ENCODE measurements around the gene HSBP1L1. TPM values are rescaled to one million over a fixed set of nuclear protein-coding genes. Genes with fewer than 3 reads are reported as not detected.

HSBP1L1 gene
- total RNA-seq, result 3.9 and 4.2 TPM in 2 replicates

DNA sequence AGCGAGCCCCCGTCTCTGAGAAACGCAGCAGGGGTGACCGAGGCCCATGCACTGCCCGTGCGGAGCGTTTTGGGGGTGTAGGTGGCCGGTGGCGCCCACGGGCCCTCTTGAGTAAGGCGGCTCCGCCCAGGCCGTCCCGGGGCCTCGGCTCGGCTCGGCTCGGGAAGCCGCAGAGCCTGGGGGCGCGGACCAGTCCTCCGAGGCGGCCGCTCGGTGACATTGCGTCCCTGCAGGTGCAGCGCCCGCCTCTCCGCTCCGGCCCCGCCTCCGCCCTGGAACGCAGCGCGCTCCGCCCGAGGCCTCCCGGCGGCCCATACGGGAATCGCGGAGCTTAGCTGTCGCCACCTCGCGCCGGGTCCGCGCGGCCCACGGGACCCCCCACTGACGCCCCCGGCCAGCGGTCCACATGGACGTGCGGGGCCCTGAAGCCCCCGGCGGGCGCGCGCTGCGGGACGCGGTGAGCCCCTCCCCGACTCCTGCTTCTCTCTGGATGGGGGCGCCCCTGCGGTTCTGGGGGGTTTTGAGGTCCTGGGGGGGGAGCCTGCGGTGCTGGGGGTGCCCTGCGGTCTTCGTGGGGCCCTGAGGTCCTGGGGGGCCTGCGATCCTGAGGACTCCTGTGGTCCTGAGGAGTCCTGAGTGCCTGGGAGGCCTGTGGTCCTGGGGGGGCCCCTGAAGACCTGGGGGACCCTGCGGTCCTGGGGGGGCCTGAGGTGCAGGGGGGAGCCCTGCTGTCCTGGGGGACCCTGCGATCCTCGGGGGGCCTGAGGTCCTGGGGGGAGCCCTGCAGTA is at the start of gene HSBP1L1:
HSBP1L1 (plus strand) TSS at position 314 of the 789 bp plus-strand sequence; CDS start at position 407, 93 bp downstream.

DNA sequence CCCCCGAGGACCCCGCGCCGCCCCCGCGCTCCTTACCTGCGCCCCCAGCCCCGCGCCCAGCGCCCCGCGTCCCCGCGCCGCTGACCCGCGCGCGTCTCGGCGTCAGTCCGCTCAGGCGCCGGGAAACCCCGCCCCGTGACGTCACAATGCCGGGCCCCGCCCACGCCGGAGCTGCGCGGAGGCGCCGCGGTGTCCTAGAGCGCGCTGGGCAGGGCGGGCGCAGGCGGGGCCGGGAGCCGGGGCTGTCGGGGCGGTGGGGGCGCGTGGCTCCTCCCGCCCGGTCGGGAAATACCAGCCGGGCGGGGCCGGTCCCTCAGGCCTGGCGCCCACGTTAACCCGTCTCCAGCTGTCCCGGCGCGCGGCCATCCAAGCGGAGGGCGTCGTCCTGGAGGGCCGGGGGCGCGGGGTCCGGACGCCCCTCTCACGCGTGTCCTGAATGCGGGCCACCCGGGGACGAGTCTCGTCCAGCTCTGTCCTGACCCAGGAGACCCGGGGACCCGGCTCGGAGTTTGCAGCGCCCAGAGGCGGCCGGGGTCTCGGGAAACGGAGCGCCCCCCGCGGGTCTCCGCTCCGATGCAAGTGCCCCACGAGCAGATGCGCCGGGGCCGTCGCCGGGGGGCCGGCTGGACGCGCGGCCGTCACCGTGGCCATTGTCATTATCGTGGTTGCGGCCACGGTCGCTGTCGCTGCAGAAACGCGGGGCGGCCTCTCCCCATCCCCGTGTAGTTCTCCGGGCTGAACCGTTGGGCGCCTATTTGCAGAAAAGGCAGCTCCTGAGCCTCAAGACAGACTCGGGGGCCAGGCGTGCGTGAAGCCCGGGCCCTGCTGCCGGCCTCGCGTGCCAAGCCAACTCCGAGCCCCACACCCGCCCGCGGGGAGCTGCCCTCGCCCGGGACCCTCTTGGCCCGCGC is 12.6 kb upstream of the HSBP1L1 start, which contains the start of gene SLC66A2:
SLC66A2 (minus strand) TSS at position 109 of the 911 bp plus-strand sequence. CDS start 727 bp downstream, outside the sequence.

DNA sequence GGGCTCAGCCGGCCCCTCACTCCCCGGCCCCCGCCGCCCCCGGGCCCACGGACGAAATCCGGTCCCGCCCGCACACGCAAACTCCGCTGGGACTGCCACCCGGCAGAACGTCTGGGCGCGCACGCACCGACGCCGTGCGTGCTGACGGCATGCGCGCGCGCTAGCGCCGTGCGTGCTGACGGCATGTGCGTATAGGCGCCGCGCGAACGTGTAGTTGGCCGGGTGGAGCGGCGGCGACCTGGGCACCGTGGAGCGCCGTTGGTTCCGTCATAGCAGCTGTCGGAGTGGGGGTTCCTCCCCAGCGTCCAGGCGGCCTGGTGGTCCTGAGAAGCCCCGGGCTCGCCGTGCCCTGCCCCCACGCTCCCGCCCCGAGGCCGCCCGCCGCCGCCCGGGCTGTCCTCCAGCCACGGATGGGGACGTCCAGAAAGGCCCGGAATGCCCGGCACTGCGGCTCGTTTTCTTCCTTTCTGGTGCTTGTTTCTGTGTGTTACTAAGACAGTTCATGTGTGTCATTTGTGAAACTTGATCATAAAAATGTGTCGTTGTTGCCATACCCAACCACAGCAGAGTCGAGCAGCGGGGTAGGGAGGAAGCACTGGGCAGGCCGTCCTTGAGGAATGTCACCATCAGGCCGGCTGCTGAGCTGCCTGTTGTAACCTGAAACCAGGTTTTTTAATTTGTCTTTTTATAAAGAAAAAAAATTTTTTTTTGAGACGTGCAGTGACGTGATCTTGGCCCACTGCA is 24.2 kb downstream of the HSBP1L1 start, which contains the start of gene TXNL4A:
TXNL4A (minus strand) TSS at position 113 of the 744 bp plus-strand sequence. CDS start 171 bp downstream, outside the sequence.

Other genes starting within 250 kb of the HSBP1L1 start
- not detected in 2 replicates for gene KCNG2, start 166.7 kb upstream of the HSBP1L1 start, total RNA-seq
- gene SLC66A2, start 13.0 kb upstream of the HSBP1L1 start, total RNA-seq, result 45.9 and 48.1 TPM in 2 replicates
- gene TXNL4A, start 23.9 kb downstream of the HSBP1L1 start, total RNA-seq, result 45.2 and 54.2 TPM in 2 replicates
- 23.1 and 25.4 TPM in 2 replicates for gene RBFA, start 69.8 kb downstream of the HSBP1L1 start, total RNA-seq
- 14.7 and 15.1 TPM in 2 replicates for gene ADNP2, start 144.6 kb downstream of the HSBP1L1 start, total RNA-seq